Measurements from ENCODE around the gene CHKA. TPM values are rescaled to one million over a fixed set of nuclear protein-coding genes. Genes with fewer than 3 reads are reported as not detected.

The CHKA gene
- total and polyA plus RNA-seq, 8 donors = 20.9 to 227 (median 101) TPM

DNA sequence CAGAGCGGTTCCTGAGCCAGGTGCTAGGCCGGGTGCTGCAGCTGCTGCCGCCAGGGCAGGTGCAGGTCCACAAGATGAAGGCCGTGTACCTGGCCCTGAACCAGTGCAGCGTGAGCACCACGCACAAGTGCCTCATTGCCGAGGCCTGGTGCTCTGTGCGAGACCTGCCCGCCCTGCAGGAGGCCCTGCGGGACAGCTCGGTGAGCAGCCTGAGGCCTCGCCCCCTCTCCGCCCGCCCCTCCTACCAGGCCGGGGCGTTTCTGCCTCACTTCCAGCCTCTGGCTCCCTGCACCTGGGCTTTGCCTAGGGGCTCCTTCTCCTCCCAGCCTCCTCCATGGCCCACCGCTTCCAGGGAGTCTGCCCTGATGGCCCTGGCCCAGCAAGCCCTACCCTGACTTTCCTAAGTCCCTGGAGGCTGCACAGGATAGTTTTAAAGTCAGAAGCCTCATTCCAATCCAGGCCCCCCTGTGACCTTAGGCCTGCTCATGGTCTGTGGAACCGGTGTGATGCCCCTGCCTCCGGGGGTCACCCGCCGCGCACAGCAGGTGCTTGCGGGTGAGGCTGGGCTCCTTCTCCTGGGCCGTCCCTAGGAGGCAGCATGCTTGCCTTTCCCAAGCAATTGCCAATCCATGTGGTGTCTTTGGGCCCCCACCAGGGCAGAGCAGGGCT lies 76.9 kb downstream of the CHKA start:
- H3K9me3 ChIP-seq = no peaks in the 10 kb centered on the region
- H3K27ac ChIP-seq = no peak overlapping the region
- H3K27me3 ChIP-seq = no peaks in the 10 kb centered on the region
- H3K36me3 ChIP-seq = peaks cover 56 to 82% (median 78%) of the 10 kb centered on the region in 4 donors
- no peak overlapping the region for H3K4me3 ChIP-seq
- 76 to 85% (median 80%) methylated on average over 11 to 24 of the region's 24 CpGs for WGBS, 5 donors
- TF ChIP-seq, protein P1, sequence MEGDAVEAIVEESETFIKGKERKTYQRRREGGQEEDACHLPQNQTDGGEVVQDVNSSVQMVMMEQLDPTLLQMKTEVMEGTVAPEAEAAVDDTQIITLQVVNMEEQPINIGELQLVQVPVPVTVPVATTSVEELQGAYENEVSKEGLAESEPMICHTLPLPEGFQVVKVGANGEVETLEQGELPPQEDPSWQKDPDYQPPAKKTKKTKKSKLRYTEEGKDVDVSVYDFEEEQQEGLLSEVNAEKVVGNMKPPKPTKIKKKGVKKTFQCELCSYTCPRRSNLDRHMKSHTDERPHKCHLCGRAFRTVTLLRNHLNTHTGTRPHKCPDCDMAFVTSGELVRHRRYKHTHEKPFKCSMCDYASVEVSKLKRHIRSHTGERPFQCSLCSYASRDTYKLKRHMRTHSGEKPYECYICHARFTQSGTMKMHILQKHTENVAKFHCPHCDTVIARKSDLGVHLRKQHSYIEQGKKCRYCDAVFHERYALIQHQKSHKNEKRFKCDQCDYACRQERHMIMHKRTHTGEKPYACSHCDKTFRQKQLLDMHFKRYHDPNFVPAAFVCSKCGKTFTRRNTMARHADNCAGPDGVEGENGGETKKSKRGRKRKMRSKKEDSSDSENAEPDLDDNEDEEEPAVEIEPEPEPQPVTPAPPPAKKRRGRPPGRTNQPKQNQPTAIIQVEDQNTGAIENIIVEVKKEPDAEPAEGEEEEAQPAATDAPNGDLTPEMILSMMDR (IDR thresholded peaks at IDR 0.05) = no peak
- TF ChIP-seq POLR2AphosphoS5 (IDR thresholded peaks at IDR 0.05) (no peak), POLR2A (IDR thresholded peaks at IDR 0.05) (no peak), EP300 (IDR thresholded peaks at IDR 0.05) (no peak)
- intact Hi-C loops (cut with DNase I; ENCODE audit: low total_unique reads) = no loop called here
- H3K4me1 ChIP-seq = peaks cover 30 to 51% (median 42%) of the 10 kb centered on the region in 4 donors
- DNase-seq = no peak

DNA sequence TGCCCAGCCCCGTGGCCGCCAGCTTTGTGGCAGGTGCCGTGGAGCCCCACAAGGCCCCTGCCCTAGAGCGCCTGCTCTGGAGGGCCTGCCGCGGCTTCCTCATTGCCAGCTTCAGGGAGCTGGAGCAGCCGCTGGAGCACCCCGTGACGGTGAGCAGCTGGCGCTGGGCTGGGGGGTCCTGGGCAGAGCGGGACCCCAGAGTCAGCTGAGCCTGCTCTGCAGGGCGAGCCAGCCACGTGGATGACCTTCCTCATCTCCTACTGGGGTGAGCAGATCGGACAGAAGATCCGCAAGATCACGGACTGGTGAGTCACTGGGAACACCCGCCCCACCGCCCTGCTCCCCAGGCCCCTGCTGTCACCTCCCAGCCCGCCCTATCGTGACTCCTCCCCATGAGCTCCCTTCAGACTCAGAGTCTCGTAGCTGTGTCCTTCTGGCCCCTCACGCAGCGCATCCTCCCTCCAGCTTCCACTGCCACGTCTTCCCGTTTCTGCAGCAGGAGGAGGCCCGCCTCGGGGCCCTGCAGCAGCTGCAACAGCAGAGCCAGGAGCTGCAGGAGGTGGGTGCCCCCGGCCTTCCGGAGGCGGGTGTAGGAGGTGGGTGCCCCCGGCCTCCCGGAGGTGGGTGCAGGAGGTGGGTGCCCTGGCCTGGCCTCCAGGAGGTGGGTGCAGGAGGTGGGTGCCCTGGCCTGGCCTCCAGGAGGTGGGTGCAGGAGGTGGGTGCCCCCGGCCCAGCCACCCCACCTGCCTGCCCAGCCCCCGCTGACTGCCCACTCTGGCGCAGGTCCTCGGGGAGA lies 77.6 kb downstream of the CHKA start:
- H3K4me1 ChIP-seq = peaks cover 33 to 57% (median 49%) of the 10 kb centered on the region in 4 donors
- peak overlapping the region in 3 of 5 donors; percentile 56 to 93 (median 91) for H3K27ac ChIP-seq
- DNase-seq = peak in 1 of 2 donors; percentile 62
- H3K36me3 ChIP-seq = peaks cover 49 to 75% (median 70%) of the 10 kb centered on the region in 4 donors
- no peaks in the 10 kb centered on the region for H3K27me3 ChIP-seq
- no peak overlapping the region for H3K4me3 ChIP-seq
- H3K9me3 ChIP-seq = no peaks in the 10 kb centered on the region
- TF ChIP-seq POLR2AphosphoS5 (IDR thresholded peaks at IDR 0.05) (no peak), POLR2A (IDR thresholded peaks at IDR 0.05) (no peak), EP300 (IDR thresholded peaks at IDR 0.05) (no peak)
- TF ChIP-seq, protein P1 (IDR thresholded peaks at IDR 0.05) = no peak
- 75 to 88% (median 83%) methylated on average over 17 to 36 of the region's 36 CpGs for WGBS, 5 donors
- intact Hi-C loops (cut with DNase I; ENCODE audit: low total_unique reads) = no loop called here

DNA sequence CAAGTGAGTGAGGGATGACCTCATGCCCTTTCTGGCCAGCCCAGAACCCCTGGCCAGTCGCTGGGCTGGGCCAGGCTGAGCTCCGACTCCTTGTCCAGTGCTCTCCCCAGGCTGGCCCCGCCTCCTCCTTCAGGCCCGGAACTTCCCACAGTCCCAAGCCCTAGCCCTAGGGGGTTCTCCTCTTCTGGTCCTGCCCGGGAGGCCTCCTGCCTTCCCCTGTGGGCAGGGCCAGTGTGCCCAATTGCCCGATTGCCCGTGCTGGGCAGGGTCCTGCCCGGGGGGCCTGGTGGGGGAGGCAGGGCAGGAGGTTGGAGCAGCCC lies 78.2 kb downstream of the CHKA start:
- 65 to 90% (median 78%) methylated on average over 5 to 8 of the region's 8 CpGs for WGBS, 5 donors
- TF ChIP-seq POLR2A (IDR thresholded peaks at IDR 0.05) (no peak), EP300 (IDR thresholded peaks at IDR 0.05) (no peak), POLR2AphosphoS5 (IDR thresholded peaks at IDR 0.05) (no peak)
- TF ChIP-seq, protein P1 (IDR thresholded peaks at IDR 0.05) = no peak
- peak overlapping the region in 3 of 5 donors; percentile 56 to 93 (median 91) for H3K27ac ChIP-seq
- no peak overlapping the region for H3K4me3 ChIP-seq
- H3K27me3 ChIP-seq = no peaks in the 10 kb centered on the region
- DNase-seq = no peak
- H3K36me3 ChIP-seq = peaks cover 45 to 69% (median 65%) of the 10 kb centered on the region in 4 donors
- H3K4me1 ChIP-seq = peaks cover 39 to 62% (median 54%) of the 10 kb centered on the region in 4 donors
- intact Hi-C loops (cut with DNase I; ENCODE audit: low total_unique reads) = no loop called here
- no peaks in the 10 kb centered on the region for H3K9me3 ChIP-seq

DNA sequence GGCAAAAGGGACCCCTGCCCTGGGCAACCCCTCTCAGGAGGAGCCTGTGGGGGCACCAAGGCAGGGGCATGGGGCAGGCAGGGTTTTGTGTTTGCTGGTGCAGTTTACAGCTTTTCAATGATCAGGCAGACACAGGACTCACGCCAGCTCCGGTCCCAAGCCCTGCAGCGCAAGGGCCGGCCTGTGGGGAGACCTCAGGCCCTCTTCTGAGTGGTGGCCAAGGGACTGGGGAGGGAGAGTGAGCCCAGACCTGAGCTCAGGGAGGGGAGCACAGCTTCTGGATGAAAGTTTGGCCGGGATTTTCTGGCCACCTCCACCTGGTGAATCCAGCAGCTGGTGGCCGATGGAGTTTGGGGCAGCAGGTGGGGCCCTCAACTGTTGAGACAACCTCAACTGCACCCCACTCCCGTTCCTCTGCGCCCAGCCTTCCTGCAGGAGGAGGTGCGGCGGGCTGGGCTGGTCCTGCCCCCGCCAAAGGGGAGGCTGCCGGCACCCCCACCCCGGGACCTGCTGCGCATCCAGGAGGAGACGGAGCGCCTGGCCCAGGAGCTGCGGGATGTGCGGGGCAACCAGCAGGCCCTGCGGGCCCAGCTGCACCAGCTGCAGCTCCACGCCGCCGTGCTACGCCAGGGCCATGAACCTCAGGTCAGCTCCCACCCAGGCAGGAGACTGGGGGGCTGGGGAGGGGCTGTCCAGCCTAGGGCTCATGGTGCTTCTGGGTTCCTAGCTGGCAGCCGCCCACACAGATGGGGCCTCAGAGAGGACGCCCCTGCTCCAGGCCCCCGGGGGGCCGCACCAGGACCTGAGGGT lies 78.8 kb downstream of the CHKA start:
- no peak overlapping the region for H3K4me3 ChIP-seq
- H3K9me3 ChIP-seq = no peaks in the 10 kb centered on the region
- peaks cover 40 to 64% (median 59%) of the 10 kb centered on the region in 4 donors for H3K36me3 ChIP-seq
- no peaks in the 10 kb centered on the region for H3K27me3 ChIP-seq
- no peak for DNase-seq
- intact Hi-C loops (cut with DNase I; ENCODE audit: low total_unique reads) = no loop called here
- TF ChIP-seq EP300 (IDR thresholded peaks at IDR 0.05) = no peak
- no peak for TF ChIP-seq POLR2AphosphoS5 (IDR thresholded peaks at IDR 0.05)
- TF ChIP-seq, protein P1 (IDR thresholded peaks at IDR 0.05) = no peak
- TF ChIP-seq POLR2A (IDR thresholded peaks at IDR 0.05) = no peak
- WGBS, 5 donors = 85 to 90% (median 87%) methylated on average over 15 to 27 of the region's 27 CpGs
- peak overlapping the region in 3 of 5 donors; percentile 56 to 93 (median 91) for H3K27ac ChIP-seq
- H3K4me1 ChIP-seq = peaks cover 42 to 68% (median 60%) of the 10 kb centered on the region in 4 donors

All from stomach (tissue), 9 donors.